PC-9 (cell line): Measurements from ENCODE around the gene MRPS14.

Source experiments
- CTCF ChIP-seq: fragments of 200-600 bp; sonication (generic); conservative IDR thresholded peaks from 2 replicates; pipeline ENCODE4 v1.6.1; 2017; ENCODE audit warnings: mixed run types, antibody characterized with exemption, mild to moderate bottlenecking, moderate library complexity
- EZH2 ChIP-seq: fragments of 200-600 bp; sonication (generic); IDR thresholded peaks from 2 replicates; pipeline ENCODE4 v1.8.0; 2017; ENCODE audit warnings: antibody characterized with exemption, low read depth

- TF ChIP-seq CTCF (no peak), EZH2 (no peak)
Observed at GRCh38 chr1:175009532-175009931, 13.7 kb downstream of the MRPS14 start.
